HEK293 (cell line): ENCODE measurements around the gene ADA.

Source experiments
- CTCF ChIA-PET: fragments of 350-600 bp; formaldehyde crosslinking; extraction: SDS; loops from one replicate; lab custom pipeline; 2021; ENCODE audit warnings: antibody characterized with exemption; lab: Yijun Ruan, JAX
- POLR2A ChIA-PET: fragments of 300-600 bp; formaldehyde crosslinking; extraction: SDS; loops from one replicate; lab custom pipeline; 2020; ENCODE audit warnings: antibody characterized with exemption, inconsistent platforms; lab: Yijun Ruan, JAX
- H3K27ac ChIP-seq: fragments of 200-500 bp; sonication (Bioruptor generic); 2 replicates; pipeline ENCODE4 v1.5.1; 2014; ENCODE audit warnings: low read depth, low read length, control low read depth, inconsistent platforms; ENCODE audit errors: extremely low read depth
- H3K36me3 ChIP-seq, 2 experiments: fragments of 200-500 bp in 1 of 2; sonication (Bioruptor generic) in 1 of 2; 1 replicate in 1 of 2; 2 replicates in 1 of 2; pipeline ENCODE4 v1.5.1; 2014 to 2017; ENCODE audit warnings: inconsistent platforms in 2 of 2, low read length in 2 of 2; ENCODE audit not compliant: control insufficient read depth in 2 of 2, insufficient read depth in 1 of 2
- H3K4me1 ChIP-seq: fragments of 200-500 bp; sonication (Bioruptor generic); 2 replicates; pipeline ENCODE4 v1.5.1; 2014; ENCODE audit warnings: mild to moderate bottlenecking, low read length, inconsistent platforms; ENCODE audit not compliant: control insufficient read depth, insufficient read depth
- H3K4me3 ChIP-seq: 2 replicates; pipeline ENCODE4 v1.5.1; 2011; ENCODE audit warnings: low read depth, mild to moderate bottlenecking, control low read depth, low read length, moderate library complexity
- H3K9me3 ChIP-seq: fragments of 200-500 bp; sonication (Bioruptor generic); 2 replicates; pipeline ENCODE4 v1.5.1; 2014; ENCODE audit warnings: low read depth, low read length, inconsistent platforms; ENCODE audit not compliant: control insufficient read depth, insufficient read depth
- BCL11A ChIP-seq: fragments of 450-650 bp; formaldehyde crosslinking; IDR thresholded peaks from 2 replicates; pipeline ENCODE4 v1.5.1; 2016; ENCODE audit warnings: low read depth, missing biosample characterization, missing genetic modification characterization
- EGR2 ChIP-seq: fragments of 450-650 bp; formaldehyde crosslinking; IDR thresholded peaks from 2 replicates; pipeline ENCODE4 v1.5.1; 2016; ENCODE audit warnings: low read depth, missing biosample characterization, missing genetic modification characterization
- GLIS2 ChIP-seq: fragments of 450-650 bp; formaldehyde crosslinking; IDR thresholded peaks from 2 replicates; pipeline ENCODE4 v1.5.1; 2016; ENCODE audit warnings: missing biosample characterization, missing genetic modification characterization
- KLF10 ChIP-seq: fragments of 450-650 bp; IDR thresholded peaks from 2 replicates; pipeline ENCODE4 v1.5.1; 2018; ENCODE audit warnings: missing biosample characterization, mild to moderate bottlenecking, missing genetic modification characterization
- KLF16 ChIP-seq: fragments of 450-650 bp; formaldehyde crosslinking; IDR thresholded peaks from 2 replicates; pipeline ENCODE4 v1.5.1; 2017; ENCODE audit warnings: missing biosample characterization, missing genetic modification characterization
- MZF1 ChIP-seq: fragments of 450-650 bp; formaldehyde crosslinking; IDR thresholded peaks from 2 replicates; pipeline ENCODE4 v1.5.1; 2017; ENCODE audit warnings: missing biosample characterization, missing genetic modification characterization, borderline replicate concordance
- PRDM10 ChIP-seq: fragments of 450-650 bp; formaldehyde crosslinking; IDR thresholded peaks from 2 replicates; pipeline ENCODE4 v1.5.1; 2016; ENCODE audit warnings: missing biosample characterization, missing genetic modification characterization
- SP7 ChIP-seq: fragments of 450-650 bp; formaldehyde crosslinking; IDR thresholded peaks from 2 replicates; pipeline ENCODE4 v1.5.1; 2016; ENCODE audit warnings: missing biosample characterization, missing genetic modification characterization
- ZBTB21 ChIP-seq: fragments of 450-650 bp; formaldehyde crosslinking; IDR thresholded peaks from 2 replicates; pipeline ENCODE4 v1.5.1; 2017; ENCODE audit warnings: missing biosample characterization, missing genetic modification characterization
- ZBTB26 ChIP-seq: fragments of 450-650 bp; formaldehyde crosslinking; optimal IDR thresholded peaks from 2 replicates; pipeline ENCODE3; 2016; ENCODE audit warnings: missing biosample characterization, mild to moderate bottlenecking, missing genetic modification characterization
- ZNF121 ChIP-seq: fragments of 450-650 bp; formaldehyde crosslinking; IDR thresholded peaks from 2 replicates; pipeline ENCODE4 v1.5.1; 2016; ENCODE audit warnings: missing biosample characterization, missing genetic modification characterization
- ZNF132 ChIP-seq: fragments of 450-650 bp; formaldehyde crosslinking; IDR thresholded peaks from 2 replicates; pipeline ENCODE4 v1.5.1; 2017; ENCODE audit warnings: missing biosample characterization, missing genetic modification characterization, borderline replicate concordance
- ZNF169 ChIP-seq: fragments of 450-650 bp; formaldehyde crosslinking; IDR thresholded peaks from 2 replicates; pipeline ENCODE4 v1.5.1; 2016; ENCODE audit warnings: missing biosample characterization, missing genetic modification characterization
- ZNF175 ChIP-seq: fragments of 450-650 bp; formaldehyde crosslinking; IDR thresholded peaks from 2 replicates; pipeline ENCODE4 v1.5.1; 2016; ENCODE audit warnings: missing biosample characterization, missing genetic modification characterization
- ZNF2 ChIP-seq: fragments of 450-650 bp; formaldehyde crosslinking; IDR thresholded peaks from 2 replicates; pipeline ENCODE4 v1.5.1; 2016; ENCODE audit warnings: missing biosample characterization, missing genetic modification characterization
- ZNF24 ChIP-seq: fragments of 450-650 bp; formaldehyde crosslinking; IDR thresholded peaks from 2 replicates; pipeline ENCODE4 v1.5.1; 2016; ENCODE audit warnings: missing biosample characterization, missing genetic modification characterization
- ZNF26 ChIP-seq: fragments of 450-650 bp; formaldehyde crosslinking; IDR thresholded peaks from 2 replicates; pipeline ENCODE4 v1.5.1; 2016; ENCODE audit warnings: missing biosample characterization, missing genetic modification characterization
- ZNF292 ChIP-seq: fragments of 450-650 bp; formaldehyde crosslinking; IDR thresholded peaks from 2 replicates; pipeline ENCODE4 v1.5.1; 2016; ENCODE audit warnings: low read depth, missing biosample characterization, missing genetic modification characterization, borderline replicate concordance
- ZNF302 ChIP-seq: fragments of 450-650 bp; formaldehyde crosslinking; IDR thresholded peaks from 2 replicates; pipeline ENCODE4 v1.5.1; 2016; ENCODE audit warnings: missing biosample characterization, missing genetic modification characterization, low read depth
- ZNF350 ChIP-seq: fragments of 450-650 bp; formaldehyde crosslinking; IDR thresholded peaks from 2 replicates; pipeline ENCODE4 v1.5.0; 2017; ENCODE audit warnings: missing biosample characterization, mild to moderate bottlenecking, missing genetic modification characterization
- ZNF354C ChIP-seq: fragments of 450-650 bp; formaldehyde crosslinking; IDR thresholded peaks from 2 replicates; pipeline ENCODE4 v1.5.1; 2016; ENCODE audit warnings: missing biosample characterization, missing genetic modification characterization, low read depth, borderline replicate concordance
- ZNF394 ChIP-seq: fragments of 450-650 bp; formaldehyde crosslinking; IDR thresholded peaks from 2 replicates; pipeline ENCODE4 v1.5.1; 2016; ENCODE audit warnings: missing biosample characterization, missing genetic modification characterization, mild to moderate bottlenecking, moderate library complexity, borderline replicate concordance
- ZNF449 ChIP-seq: fragments of 450-650 bp; formaldehyde crosslinking; IDR thresholded peaks from 2 replicates; pipeline ENCODE4 v1.5.1; 2017; ENCODE audit warnings: missing biosample characterization, mild to moderate bottlenecking, missing genetic modification characterization, moderate library complexity
- ZNF501 ChIP-seq: fragments of 450-650 bp; formaldehyde crosslinking; IDR thresholded peaks from 2 replicates; pipeline ENCODE4 v1.5.1; 2016; ENCODE audit warnings: missing biosample characterization, missing genetic modification characterization
- ZNF571 ChIP-seq: fragments of 450-650 bp; formaldehyde crosslinking; IDR thresholded peaks from 2 replicates; pipeline ENCODE4 v1.5.0; 2017; ENCODE audit warnings: missing biosample characterization, missing genetic modification characterization
- ZNF610 ChIP-seq: fragments of 450-650 bp; formaldehyde crosslinking; IDR thresholded peaks from 2 replicates; pipeline ENCODE4 v1.5.1; 2016; ENCODE audit warnings: missing biosample characterization, missing genetic modification characterization, borderline replicate concordance
- ZNF768 ChIP-seq: fragments of 450-650 bp; formaldehyde crosslinking; IDR thresholded peaks from 2 replicates; pipeline ENCODE4 v1.5.1; 2018; ENCODE audit warnings: missing biosample characterization, mild to moderate bottlenecking, missing genetic modification characterization
- ZNF777 ChIP-seq: fragments of 450-650 bp; formaldehyde crosslinking; IDR thresholded peaks from 2 replicates; pipeline ENCODE4 v1.5.1; 2017; ENCODE audit warnings: missing biosample characterization, missing genetic modification characterization, borderline replicate concordance
- ZSCAN16 ChIP-seq: fragments of 450-650 bp; formaldehyde crosslinking; IDR thresholded peaks from 2 replicates; pipeline ENCODE4 v1.5.1; 2016; ENCODE audit warnings: missing biosample characterization, missing genetic modification characterization
- ZSCAN4 ChIP-seq: fragments of 450-650 bp; formaldehyde crosslinking; IDR thresholded peaks from 2 replicates; pipeline ENCODE4 v1.5.1; 2017; ENCODE audit warnings: missing biosample characterization, missing genetic modification characterization

Gene ADA

GRCh38 chr20:44625361-44625760 lies 26.1 kb downstream of the ADA start (continued):
- TF ChIP-seq KLF10 (tag by site-specific recombination) (no peak), ZNF26 (tag by site-specific recombination) (no peak), ZNF354C (tag by site-specific recombination) (no peak), ZNF571 (no peak), ZNF121 (no peak), ZNF24 (tag by site-specific recombination) (no peak), ZNF302 (tag by site-specific recombination) (no peak), PRDM10 (tag by site-specific recombination) (no peak), ZNF292 (tag by site-specific recombination) (no peak), ZSCAN4 (tag by site-specific recombination) (no peak), ZNF501 (tag by site-specific recombination) (no peak), ZNF175 (tag by site-specific recombination) (no peak), ZBTB21 (no peak), ZBTB26 (no peak)

GRCh38 chr20:44624743-44625271 lies 26.7 kb downstream of the ADA start:
- CTCF ChIA-PET, result no interaction called here
- Histone ChIP-seq H3K4me1 (no peaks in the 10 kb centered on the region), H3K27ac (no peak overlapping the region)
- POLR2A ChIA-PET, result no interaction called here
- TF ChIP-seq MZF1 (tag by site-specific recombination) (no peak), ZNF350 (tag by site-specific recombination) (no peak), SP7 (tag by site-specific recombination) (no peak), ZNF768 (tag by site-specific recombination) (no peak), ZNF777 (no peak), ZNF449 (no peak), GLIS2 (tag by site-specific recombination) (no peak), KLF16 (tag by site-specific recombination) (no peak), ZNF132 (no peak), ZNF2 (tag by site-specific recombination) (no peak), ZNF394 (tag by site-specific recombination) (no peak), BCL11A (tag by site-specific recombination) (no peak), EGR2 (tag by site-specific recombination) (no peak), ZNF169 (tag by site-specific recombination) (no peak), ZSCAN16 (tag by site-specific recombination) (no peak), ZNF610 (tag by site-specific recombination) (no peak)
- TF ChIP-seq, all 188 proteins: peak for 0
- H3K4me3 ChIP-seq, result no peak overlapping the region
- H3K36me3 ChIP-seq, result peaks cover 0 to 66% of the 10 kb centered on the region in 2 experiments; a peak in 2 of 3 replicates
- no peaks in the 10 kb centered on the region for H3K9me3 ChIP-seq
